Colon (tissue), 2 donors: ENCODE results near the gene PRAMEF14.
"Not testable (repeated sequence)": the region's sequence is repeated elsewhere in the genome, so short reads cannot be mapped to it uniquely, and the experiment has no call there.

Experiments
- FAIRE-seq: peaks from 2 replicates; lab custom pipeline; 2012; peaks lifted over from hg19 to GRCh38; lab: Jason Lieb, UNC
- donor health status: control.
- donor health status: control.

PRAMEF14 gene, protein sequence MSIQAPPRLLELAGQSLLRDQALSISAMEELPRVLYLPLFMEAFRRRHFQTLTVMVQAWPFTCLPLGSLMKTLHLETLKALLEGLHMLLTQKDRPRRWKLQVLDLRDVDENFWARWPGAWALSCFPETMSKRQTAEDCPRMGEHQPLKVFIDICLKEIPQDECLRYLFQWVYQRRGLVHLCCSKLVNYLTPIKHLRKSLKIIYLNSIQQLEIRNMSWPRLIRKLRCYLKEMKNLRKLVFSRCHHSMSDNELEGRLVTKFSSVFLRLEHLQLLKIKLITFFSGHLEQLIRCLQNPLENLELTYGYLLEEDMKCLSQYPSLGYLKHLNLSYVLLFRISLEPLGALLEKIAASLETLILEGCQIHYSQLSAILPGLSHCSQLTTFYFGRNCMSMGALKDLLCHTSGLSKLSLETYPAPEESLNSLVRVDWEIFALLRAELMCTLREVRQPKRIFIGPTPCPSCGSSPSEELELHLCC

DNA sequence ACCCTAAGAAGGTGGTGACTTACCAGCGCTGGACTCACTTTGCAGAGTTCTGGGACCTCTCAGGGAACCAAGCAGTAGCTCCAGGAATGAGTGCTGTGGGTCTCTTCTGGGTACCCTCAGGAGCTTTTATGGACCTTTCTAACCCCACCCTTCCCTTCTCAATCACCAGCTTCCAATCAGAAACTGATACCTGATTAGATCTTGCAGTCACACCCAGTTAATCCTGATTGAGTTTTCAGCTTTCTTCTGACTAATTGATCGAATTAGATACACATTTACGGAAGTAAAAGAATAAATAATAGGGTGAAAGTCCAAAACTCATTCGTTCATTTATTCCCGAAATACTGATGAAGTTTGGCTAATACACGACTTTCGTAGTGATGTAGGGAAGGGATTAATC, at the start of gene PRAMEF14:
Gene PRAMEF14 (minus strand): TSS at position 101 of the 400 bp plus-strand sequence. CDS start 1,820 bp downstream, outside the sequence.
- not testable (repeated sequence) for FAIRE-seq

DNA sequence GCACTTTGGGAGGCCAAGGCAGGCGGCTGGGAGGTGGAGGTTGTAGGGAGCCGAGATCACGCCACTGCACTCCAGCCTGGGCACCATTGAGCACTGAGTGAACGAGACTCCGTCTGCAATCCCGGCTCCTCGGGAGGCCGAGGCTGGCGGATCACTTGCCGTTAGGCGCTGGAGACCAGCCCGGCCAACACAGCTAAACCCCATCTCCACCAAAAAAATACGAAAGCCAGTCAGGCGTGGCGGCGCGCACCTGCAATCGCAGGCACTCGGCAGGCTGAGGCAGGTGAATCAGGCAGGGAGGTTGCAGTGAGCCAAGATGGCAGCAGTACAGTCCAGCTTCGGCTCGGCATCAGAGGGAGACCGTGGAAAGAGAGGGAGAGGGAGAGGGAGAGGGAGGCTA, 48.4 kb upstream of the PRAMEF14 start:
- FAIRE-seq = not testable (repeated sequence)

DNA sequence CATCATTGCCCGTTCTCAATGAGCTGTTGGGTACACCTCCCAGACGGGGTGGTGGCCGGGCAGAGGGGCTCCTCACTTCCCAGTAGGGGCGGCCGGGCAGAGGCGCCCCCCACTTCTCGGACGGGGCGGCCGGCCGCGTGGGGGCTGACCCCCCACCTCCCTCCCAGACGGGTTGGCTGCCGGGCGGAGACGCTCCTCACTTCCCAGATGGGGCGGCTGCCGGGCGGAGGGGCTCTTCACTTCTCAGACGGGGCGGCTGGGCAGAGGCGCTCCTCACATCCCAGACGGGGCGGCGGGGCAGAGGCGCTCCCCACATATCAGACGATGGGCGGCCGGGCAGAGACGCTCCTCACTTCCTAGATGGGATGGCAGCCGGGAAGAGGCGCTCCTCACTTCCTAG, 47.8 kb upstream of the PRAMEF14 start:
- not testable (repeated sequence) for FAIRE-seq

DNA sequence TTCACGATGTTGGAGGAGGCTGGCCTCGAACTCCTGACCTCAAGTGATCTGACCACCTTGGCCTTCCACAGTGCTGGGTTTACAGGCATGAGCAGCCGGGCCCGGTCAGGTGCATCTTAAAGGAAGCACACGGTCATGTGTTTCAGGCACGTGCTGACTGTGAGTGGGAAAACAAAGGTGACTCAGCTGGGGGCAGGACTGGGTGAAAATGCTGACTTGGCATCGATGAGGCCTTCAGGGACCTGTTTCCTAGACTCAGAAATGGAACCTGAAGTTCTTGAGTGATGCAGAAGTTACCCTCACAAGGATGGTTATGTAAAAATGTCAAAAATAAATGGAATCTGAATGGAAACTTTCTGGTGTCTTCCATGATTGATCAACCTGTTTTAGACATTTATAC, 46.1 kb upstream of the PRAMEF14 start:
- FAIRE-seq = not testable (repeated sequence)

DNA sequence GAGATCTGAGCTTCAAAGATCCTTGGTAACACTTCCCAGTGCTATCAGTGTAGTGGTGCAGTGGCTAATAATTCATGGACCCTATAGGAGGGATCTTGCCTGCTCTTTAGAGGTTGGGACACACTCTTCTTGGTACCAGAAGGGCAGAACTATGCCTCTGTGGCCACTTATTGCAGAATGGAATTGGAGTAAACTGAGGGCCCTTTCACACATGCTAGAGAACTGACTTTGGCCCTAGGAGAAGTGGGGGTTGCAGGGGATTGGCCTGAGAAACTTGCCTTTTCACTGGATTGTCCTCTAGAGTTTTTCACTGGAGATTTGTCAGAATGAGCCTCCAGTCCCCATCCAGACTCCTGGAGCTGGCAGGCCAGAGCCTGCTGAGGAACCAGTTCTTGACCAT, 42.4 kb upstream of the PRAMEF14 start, which contains the start of gene PRAMEF17:
Gene PRAMEF17 (plus strand): TSS at position 301 of the 400 bp plus-strand sequence. CDS start 26 bp downstream, at position 327.
- FAIRE-seq = not testable (repeated sequence)

DNA sequence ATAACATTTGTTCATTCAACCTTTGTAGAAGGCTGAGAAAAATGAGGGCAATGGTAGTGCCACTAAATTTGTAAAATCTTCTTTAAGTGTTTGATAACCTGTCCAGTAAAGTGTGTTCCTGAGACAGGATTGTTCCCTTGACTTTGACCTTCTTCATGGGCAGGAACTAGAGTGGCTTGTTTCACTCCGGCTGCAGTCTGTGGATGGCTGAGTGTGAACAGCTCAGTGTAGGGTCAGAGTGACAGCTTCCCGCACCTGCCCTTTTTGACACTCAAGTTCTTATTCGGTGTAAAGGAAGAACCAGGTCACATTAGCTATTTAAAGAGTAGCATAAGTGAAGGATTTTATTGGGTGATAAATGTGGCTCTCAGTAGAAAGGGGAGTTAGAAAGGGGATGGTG, 33.4 kb upstream of the PRAMEF14 start:
- FAIRE-seq = not testable (repeated sequence)

- not testable (repeated sequence) for FAIRE-seq
Observed at GRCh38 chr1:13378983-13379382, 32.0 kb upstream of the PRAMEF14 start.

GRCh38 chr1:13368544-13368943, 21.6 kb upstream of the PRAMEF14 start:
- FAIRE-seq = not testable (repeated sequence)

- FAIRE-seq = not testable (repeated sequence)
Observed at GRCh38 chr1:13366536-13366935, 19.6 kb upstream of the PRAMEF14 start.

GRCh38 chr1:13364928-13365327, 18.0 kb upstream of the PRAMEF14 start:
- FAIRE-seq = not testable (repeated sequence)

- not testable (repeated sequence) for FAIRE-seq
Observed at GRCh38 chr1:13362364-13362763, 15.4 kb upstream of the PRAMEF14 start.

- not testable (repeated sequence) for FAIRE-seq
Observed at GRCh38 chr1:13356774-13357173, 9.8 kb upstream of the PRAMEF14 start.

DNA sequence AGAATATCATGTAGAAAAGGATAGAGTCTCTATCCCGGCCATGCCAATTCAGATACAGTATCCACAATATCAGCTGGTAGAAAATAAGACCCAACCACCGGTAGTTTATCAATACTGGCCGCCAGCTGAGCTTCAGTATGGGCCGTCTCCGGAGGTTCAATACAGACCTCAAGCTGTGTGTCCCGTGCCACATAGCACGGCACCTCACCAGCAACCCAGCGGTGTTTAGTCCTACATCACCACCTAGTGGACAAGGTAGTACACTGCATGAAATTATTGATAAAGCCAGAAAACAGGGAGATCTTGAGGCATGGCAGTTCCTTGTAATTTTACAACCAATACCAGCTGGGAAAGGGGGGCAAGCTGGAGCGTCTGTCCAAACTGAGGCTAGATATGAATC, 7.5 kb upstream of the PRAMEF14 start:
- FAIRE-seq = not testable (repeated sequence)

- not testable (repeated sequence) for FAIRE-seq
Observed at GRCh38 chr1:13353476-13353875, 6.5 kb upstream of the PRAMEF14 start.

DNA sequence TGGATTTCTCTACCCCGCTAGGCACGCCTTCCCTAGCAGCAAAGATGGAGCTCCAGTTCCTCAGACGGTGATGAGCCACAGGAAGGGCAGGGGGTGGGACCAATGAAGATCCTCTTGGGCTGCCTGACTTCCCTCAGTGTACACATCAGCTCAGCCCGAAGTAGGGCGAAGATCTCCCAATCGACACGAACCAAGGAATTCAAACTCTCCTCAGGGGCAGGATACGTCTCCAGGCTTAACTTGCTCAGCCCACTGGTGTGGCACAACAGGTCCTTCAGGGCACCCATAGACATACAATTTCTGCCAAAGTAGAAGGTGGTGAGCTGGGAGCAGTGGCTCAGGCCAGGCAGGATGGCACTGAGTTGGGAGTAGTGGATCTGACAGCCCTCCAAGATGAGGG, 4.4 kb downstream of the PRAMEF14 start:
- not testable (repeated sequence) for FAIRE-seq

DNA sequence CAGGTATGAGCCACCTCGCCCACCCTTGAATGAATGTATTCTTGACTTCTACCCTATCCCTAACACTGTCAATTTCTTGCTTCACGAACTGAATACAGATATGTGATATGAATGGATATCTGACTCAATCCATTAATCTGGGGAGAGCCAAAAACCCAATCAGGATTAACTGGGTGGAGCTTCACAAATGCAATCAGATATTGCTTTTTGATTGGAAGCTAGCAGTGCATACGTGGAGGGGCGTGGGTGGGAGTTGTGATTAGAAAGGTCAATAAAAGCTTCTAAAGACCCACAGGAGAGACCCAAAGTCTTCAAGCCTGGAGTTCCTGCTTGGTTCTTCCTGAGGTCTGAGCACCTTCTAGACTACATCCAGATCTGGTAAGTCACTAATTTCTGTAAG, 31.7 kb downstream of the PRAMEF14 start, which contains the start of gene PRAMEF15:
Gene PRAMEF15 (plus strand): TSS at position 301 of the 400 bp plus-strand sequence. CDS start 2,827 bp downstream, outside the sequence.
- not testable (repeated sequence) for FAIRE-seq

GRCh38 chr1:13303239-13303638, 43.7 kb downstream of the PRAMEF14 start, which contains the start of gene PRAMEF33:
Gene PRAMEF33 (plus strand): TSS chr1:13303539. CDS start chr1:13305955, 2,416 bp downstream.
- not testable (repeated sequence) for FAIRE-seq

- not testable (repeated sequence) for FAIRE-seq
Observed at GRCh38 chr1:13302197-13302596, 44.7 kb downstream of the PRAMEF14 start.

DNA sequence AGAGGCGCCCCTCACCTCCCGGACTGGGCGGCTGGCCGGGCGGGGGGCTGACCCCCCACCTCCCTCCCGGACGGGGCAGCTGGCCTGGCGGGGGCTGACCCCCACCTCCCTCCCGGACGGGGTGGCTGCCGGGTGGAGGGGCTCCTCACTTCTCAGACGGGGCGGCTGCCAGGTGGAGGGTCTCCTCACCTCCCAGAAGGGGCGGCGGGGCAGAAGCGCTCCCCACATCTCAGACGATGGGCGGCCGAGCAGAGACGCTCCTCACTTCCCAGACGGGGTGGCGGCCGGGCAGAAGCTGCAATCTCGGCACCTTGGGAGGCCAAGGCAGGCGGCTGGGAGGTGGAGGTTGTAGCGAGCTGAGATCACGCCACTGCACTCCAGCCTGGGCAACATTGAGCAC, 48.2 kb downstream of the PRAMEF14 start:
- not testable (repeated sequence) for FAIRE-seq

DNA sequence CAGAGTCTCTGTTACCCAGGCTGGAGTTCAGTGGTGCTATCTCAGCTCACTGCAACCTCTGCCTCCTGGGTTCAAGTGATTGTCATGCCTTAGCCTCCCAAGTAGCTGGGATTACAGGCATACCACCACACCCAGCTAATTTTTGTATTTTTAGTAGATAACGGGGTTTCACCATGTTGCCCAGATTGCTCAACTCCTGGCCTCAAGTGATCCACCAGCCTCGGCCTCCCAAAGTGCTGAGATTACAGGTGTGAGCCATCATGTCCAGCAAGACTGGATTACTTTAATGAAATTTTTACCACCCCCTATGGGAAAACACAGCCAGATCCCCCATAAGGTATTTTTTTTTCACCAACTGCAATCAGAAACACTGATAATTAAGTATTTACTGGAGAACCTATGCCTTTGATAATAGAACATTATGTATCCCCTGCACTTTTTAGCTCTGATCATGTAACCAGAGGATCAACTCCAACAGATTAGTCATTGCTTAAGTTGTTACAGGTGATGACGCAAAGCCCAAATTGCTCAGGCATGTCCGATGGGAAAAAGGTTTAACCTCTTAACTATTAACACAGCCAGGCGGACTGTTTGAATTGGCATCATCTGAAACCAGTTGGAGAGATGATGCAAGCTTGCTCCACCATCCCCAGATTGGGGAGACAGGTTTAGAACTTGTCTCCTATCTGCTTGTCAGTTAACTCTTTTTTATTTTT, 49.6 kb downstream of the PRAMEF14 start:
- not testable (repeated sequence) for FAIRE-seq
